HCT116 (cell line): ENCODE results near the gene TTLL11. TPM values are rescaled to one million over a fixed set of nuclear protein-coding genes. Genes with fewer than 3 reads are reported as not detected.

ENCODE experiments used
- ATAC-seq: fragments of 200-7000 bp; cut with Tn5 transposase; 2 replicates; pipeline ENCODE4 v1.9.1; 2020; ENCODE audit warnings: mild to moderate bottlenecking, moderate library complexity
- BruUV-seq: library from RNA; stranded (reverse); fragments of 400-500 nt; replicated peaks from 2 replicates; lab custom pipeline; 2021; lab: Mats Ljungman, UMichigan
- CTCF ChIA-PET: fragments of 300-600 bp; sonication (Branson Sonifier 250); formaldehyde crosslinking; loops from one replicate; lab custom pipeline; 2021; ENCODE audit warnings: antibody characterized with exemption; lab: Charles Lee
- POLR2A ChIA-PET: fragments of 300-600, 350-600 bp; sonication (Branson Sonifier 250); formaldehyde crosslinking; loops from one replicate; lab custom pipeline; 2021; ENCODE audit warnings: antibody characterized with exemption; lab: Charles Lee
- RAD21 ChIA-PET, 2 experiments: fragments of 300-600 bp; sonication (Branson Sonifier 250); formaldehyde crosslinking; loops; one replicate each; lab custom pipeline; 2023; ENCODE audit warnings: low total read pairs in 2 of 2; ENCODE audit not compliant: uncharacterized antibody in 2 of 2, unreplicated experiment in 2 of 2, low non-redundant PET in 1 of 2; lab: Charles Lee
- DNase-seq: peaks from one replicate; pipeline ENCODE4 v3.0.0-alpha.2; 2010; ENCODE audit warnings: low read depth, low spot score
- H2AFZ ChIP-seq: fragments of 200-600 bp; shearing (Covaris generic), sonication (generic); 2 replicates; pipeline ENCODE4 v1.6.1; 2017; ENCODE audit warnings: low read depth, mixed run types, mixed read lengths, antibody characterized with exemption, low read length; ENCODE audit not compliant: poor library complexity, severe bottlenecking
- H3K27ac ChIP-seq: 2 replicates; pipeline ENCODE4 v1.5.1; 2012; ENCODE audit warnings: low read depth, low read length
- H3K27me3 ChIP-seq: fragments of 200-600 bp; sonication (generic); 2 replicates; pipeline ENCODE4 v1.6.1; 2016; ENCODE audit warnings: mixed run types, low read length, mixed read lengths; ENCODE audit not compliant: insufficient read depth
- H3K36me3 ChIP-seq, 2 experiments: fragments of 200-500 bp in 1 of 2; fragments of 200-600 bp in 1 of 2; sonication (Bioruptor generic) in 1 of 2; sonication (generic) in 1 of 2; 2 replicates each; pipeline versions ENCODE4 v1.5.1 to v1.6.1; 2014 to 2016; ENCODE audit warnings: low read length in 2 of 2, inconsistent platforms in 1 of 2, mixed read lengths in 1 of 2, mixed run types in 1 of 2; ENCODE audit not compliant: insufficient read depth in 2 of 2, control insufficient read depth in 1 of 2
- H3K4me1 ChIP-seq, 2 experiments: fragments of 200-600 bp in 1 of 2; sonication (generic) in 1 of 2; 2 replicates each; pipeline versions ENCODE4 v1.5.1 to v1.6.1; 2012 to 2017; ENCODE audit warnings: low read length in 2 of 2, inconsistent platforms in 1 of 2, mild to moderate bottlenecking in 1 of 2, mixed read lengths in 1 of 2, mixed run types in 1 of 2, moderate library complexity in 1 of 2; ENCODE audit not compliant: insufficient read depth in 2 of 2, control insufficient read depth in 1 of 2
- H3K4me2 ChIP-seq: fragments of 200-600 bp; sonication (generic); 2 replicates; pipeline ENCODE4 v1.6.1; 2017; ENCODE audit warnings: mixed run types, low read length, mixed read lengths
- H3K4me3 ChIP-seq, 2 experiments: fragments of 200-600 bp in 1 of 2; sonication (generic) in 1 of 2; replicated peaks in 1 of 2; 2 replicates each; pipeline ENCODE4 v1.5.1; 2011 to 2016; ENCODE audit warnings: low read length in 2 of 2, control low read depth in 1 of 2, low read depth in 1 of 2, mild to moderate bottlenecking in 1 of 2, mixed read lengths in 1 of 2, mixed run types in 1 of 2
- H3K79me2 ChIP-seq: fragments of 200-600 bp; sonication (generic); 2 replicates; pipeline ENCODE4 v1.6.1; 2017; ENCODE audit warnings: mild to moderate bottlenecking, mixed run types, low read length, moderate library complexity, mixed read lengths; ENCODE audit not compliant: insufficient read depth
- H3K9ac ChIP-seq: fragments of 200-600 bp; sonication (generic); 2 replicates; pipeline ENCODE4 v1.6.1; 2016; ENCODE audit warnings: low read length, mixed read lengths
- H3K9me2 ChIP-seq: fragments of 200-600 bp; sonication (generic), shearing (Covaris generic); 2 replicates; pipeline ENCODE4 v1.6.1; 2017; ENCODE audit warnings: mixed run types, mild to moderate bottlenecking, moderate library complexity; ENCODE audit not compliant: insufficient read depth
- H3K9me3 ChIP-seq, 2 experiments: fragments of 200-500 bp in 1 of 2; fragments of 200-600 bp in 1 of 2; sonication (Bioruptor generic) in 1 of 2; sonication (generic) in 1 of 2; 2 replicates each; pipeline ENCODE4 v1.6.1; 2014 to 2017; ENCODE audit warnings: low read length in 2 of 2, mixed read lengths in 2 of 2, inconsistent platforms in 1 of 2, low read depth in 1 of 2, mild to moderate bottlenecking in 1 of 2, mixed run types in 1 of 2, moderate library complexity in 1 of 2; ENCODE audit not compliant: control insufficient read depth in 1 of 2, insufficient read depth in 1 of 2
- H4K20me1 ChIP-seq: fragments of 200-600 bp; sonication (generic), shearing (Covaris generic); 2 replicates; pipeline ENCODE4 v1.6.1; 2017; ENCODE audit warnings: mixed run types, mild to moderate bottlenecking, moderate library complexity; ENCODE audit not compliant: insufficient read depth
- CBX3 ChIP-seq: IDR thresholded peaks from 2 replicates; pipeline ENCODE4 v1.6.1; 2012; ENCODE audit warnings: low read depth
- EGR1 ChIP-seq: IDR thresholded peaks from 2 replicates; pipeline ENCODE4 v1.6.1; 2012; ENCODE audit warnings: low read depth
- ELF1 ChIP-seq: IDR thresholded peaks from 2 replicates; pipeline ENCODE4 v1.6.1; 2012; ENCODE audit warnings: low read depth, borderline replicate concordance
- EZH2phosphoT487 ChIP-seq: fragments of 200-600 bp; IDR thresholded peaks from 2 replicates; pipeline ENCODE4 v1.6.1; 2018; ENCODE audit warnings: antibody characterized with exemption, borderline replicate concordance
- FOSL1 ChIP-seq: IDR thresholded peaks from 2 replicates; pipeline ENCODE4 v1.6.1; 2012; ENCODE audit warnings: low read depth
- JUND ChIP-seq: IDR thresholded peaks from 2 replicates; pipeline ENCODE4 v1.6.1; 2012
- POLR2A ChIP-seq: IDR thresholded peaks from 2 replicates; pipeline ENCODE4 v1.7.0; 2011; ENCODE audit warnings: borderline replicate concordance; ENCODE audit not compliant: insufficient read depth, insufficient read length; ENCODE audit errors: extremely low read depth
- POLR2AphosphoS5 ChIP-seq: IDR thresholded peaks from 2 replicates; pipeline ENCODE4 v1.6.1; 2011; ENCODE audit warnings: mild to moderate bottlenecking, low read depth, low read length, moderate library complexity
- TCF7L2 ChIP-seq: IDR thresholded peaks from 2 replicates; pipeline ENCODE4 v1.7.0; 2011; ENCODE audit warnings: borderline replicate concordance, inconsistent platforms; ENCODE audit not compliant: insufficient read depth, insufficient read length; ENCODE audit errors: extremely low read depth
- ZNF274 ChIP-seq: fragments of 200-500 bp; sonication (Bioruptor generic); IDR thresholded peaks from 2 replicates; pipeline ENCODE4 v1.6.1; 2014; ENCODE audit warnings: mild to moderate bottlenecking, low read depth, low read length, inconsistent platforms
- intact Hi-C: fragments of 100-400 bp; cut with micrococcal nuclease; formaldehyde crosslinking; loops from 2 replicates; pipeline ENCODE4 v1.10.0; 2022
- total RNA-seq: library from RNA; stranded (reverse); gene quantifications from one replicate; pipeline ENCODE4 v1.2.1, GENCODE V29; 2021; ENCODE audit not compliant: unreplicated experiment
- TF ChIP-seq, protein P1 (sequence below): IDR thresholded peaks from 2 replicates; pipeline ENCODE4 v1.6.1; 2012
- TF ChIP-seq, protein P2 (sequence below): IDR thresholded peaks from 2 replicates; pipeline ENCODE4 v1.6.1; 2011; ENCODE audit warnings: mild to moderate bottlenecking, low read length, moderate library complexity; ENCODE audit not compliant: insufficient replicate concordance; ENCODE audit errors: extremely low read depth
- TF ChIP-seq, protein P3 (sequence below): IDR thresholded peaks from 2 replicates; pipeline ENCODE4 v1.6.1; 2012; ENCODE audit warnings: low read depth

Gene TTLL11
- total RNA-seq, 1 experiment from 2014 or later: 2.2 TPM

DNA sequence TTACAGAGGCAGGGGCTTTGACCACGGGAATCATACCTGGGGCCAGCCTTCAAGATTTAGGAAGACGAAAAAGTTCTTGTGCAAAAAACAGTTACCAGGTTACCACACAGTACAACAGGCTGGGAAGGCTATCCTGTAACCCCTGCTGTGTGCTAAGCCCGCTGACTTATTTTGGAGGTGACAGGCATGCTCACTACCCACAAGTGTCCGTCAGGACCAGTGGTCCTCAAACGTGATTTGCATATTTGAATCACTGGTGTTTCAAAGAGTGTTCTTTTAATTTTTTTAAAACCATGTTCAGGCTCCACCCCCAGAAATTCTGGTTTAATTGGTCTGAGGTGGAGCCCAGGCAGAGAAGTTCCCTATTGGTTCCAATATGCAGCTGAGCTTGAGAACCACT lies 146.6 kb downstream of the TTLL11 start:
- H3K36me3 ChIP-seq: no peaks in the 10 kb centered on the region
- no peak overlapping the region for H3K9ac ChIP-seq
- TF ChIP-seq ELF1 (no peak), CBX3 (no peak), POLR2A (no peak), JUND (no peak), POLR2AphosphoS5 (no peak)
- TF ChIP-seq, protein P1, sequence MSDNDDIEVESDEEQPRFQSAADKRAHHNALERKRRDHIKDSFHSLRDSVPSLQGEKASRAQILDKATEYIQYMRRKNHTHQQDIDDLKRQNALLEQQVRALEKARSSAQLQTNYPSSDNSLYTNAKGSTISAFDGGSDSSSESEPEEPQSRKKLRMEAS: no peak
- TF ChIP-seq, all 23 proteins: peak for 0
- DNase-seq (no peak), ATAC-seq (no peak)
- no peak overlapping the region for H3K27ac ChIP-seq
- no peak overlapping the region for H3K4me2 ChIP-seq
- BruUV-seq: no TSS peak
- ChIA-PET RAD21 (no interaction called here), CTCF (no interaction called here), POLR2A (no interaction called here)
- peaks cover 2 to 7% of the 10 kb centered on the region in 2 experiments; a peak in 1 of 4 replicates for H3K4me1 ChIP-seq
- H3K4me3 ChIP-seq: no peak overlapping the region
- no peaks in the 10 kb centered on the region for H3K9me3 ChIP-seq
- intact Hi-C loops: no loop called here
- H2AFZ ChIP-seq: no peak overlapping the region
- H3K79me2 ChIP-seq: no peaks in the 10 kb centered on the region
- no peaks in the 10 kb centered on the region for H3K9me2 ChIP-seq
- 0 out of 2 replicates have a peak, but pooled peaks cover 4% of the 10 kb centered on the region for H3K27me3 ChIP-seq
- H4K20me1 ChIP-seq: no peaks in the 10 kb centered on the region

DNA sequence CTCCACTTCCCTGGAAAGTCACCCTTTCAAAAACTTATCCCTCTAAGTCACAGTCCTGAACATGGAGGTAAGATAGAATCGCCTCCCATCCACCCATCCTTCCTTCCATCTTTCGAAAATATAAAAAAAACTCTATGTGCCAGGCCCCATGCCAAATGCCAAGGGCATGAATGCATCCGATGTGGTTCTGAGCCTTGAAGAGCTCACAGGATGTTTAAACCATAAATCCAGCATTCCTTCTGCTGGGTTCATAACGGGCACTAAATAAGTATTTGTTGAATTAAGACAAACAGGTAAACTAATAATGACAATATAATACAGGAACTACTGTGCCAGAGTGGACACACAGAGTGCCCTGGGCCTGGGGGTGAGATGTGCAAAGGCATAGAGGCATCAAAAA lies 147.3 kb downstream of the TTLL11 start:
- no peak overlapping the region for H3K27ac ChIP-seq
- no peak overlapping the region for H3K9ac ChIP-seq
- no peaks in the 10 kb centered on the region for H3K36me3 ChIP-seq
- TF ChIP-seq, protein P1: no peak
- TF ChIP-seq JUND: no peak
- TF ChIP-seq, protein P2, sequence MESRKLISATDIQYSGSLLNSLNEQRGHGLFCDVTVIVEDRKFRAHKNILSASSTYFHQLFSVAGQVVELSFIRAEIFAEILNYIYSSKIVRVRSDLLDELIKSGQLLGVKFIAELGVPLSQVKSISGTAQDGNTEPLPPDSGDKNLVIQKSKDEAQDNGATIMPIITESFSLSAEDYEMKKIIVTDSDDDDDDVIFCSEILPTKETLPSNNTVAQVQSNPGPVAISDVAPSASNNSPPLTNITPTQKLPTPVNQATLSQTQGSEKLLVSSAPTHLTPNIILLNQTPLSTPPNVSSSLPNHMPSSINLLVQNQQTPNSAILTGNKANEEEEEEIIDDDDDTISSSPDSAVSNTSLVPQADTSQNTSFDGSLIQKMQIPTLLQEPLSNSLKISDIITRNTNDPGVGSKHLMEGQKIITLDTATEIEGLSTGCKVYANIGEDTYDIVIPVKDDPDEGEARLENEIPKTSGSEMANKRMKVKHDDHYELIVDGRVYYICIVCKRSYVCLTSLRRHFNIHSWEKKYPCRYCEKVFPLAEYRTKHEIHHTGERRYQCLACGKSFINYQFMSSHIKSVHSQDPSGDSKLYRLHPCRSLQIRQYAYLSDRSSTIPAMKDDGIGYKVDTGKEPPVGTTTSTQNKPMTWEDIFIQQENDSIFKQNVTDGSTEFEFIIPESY: no peak
- TF ChIP-seq TCF7L2: no peak
- TF ChIP-seq POLR2AphosphoS5: no peak
- TF ChIP-seq ZNF274: no peak
- no peak for TF ChIP-seq EZH2phosphoT487
- TF ChIP-seq, protein P3, sequence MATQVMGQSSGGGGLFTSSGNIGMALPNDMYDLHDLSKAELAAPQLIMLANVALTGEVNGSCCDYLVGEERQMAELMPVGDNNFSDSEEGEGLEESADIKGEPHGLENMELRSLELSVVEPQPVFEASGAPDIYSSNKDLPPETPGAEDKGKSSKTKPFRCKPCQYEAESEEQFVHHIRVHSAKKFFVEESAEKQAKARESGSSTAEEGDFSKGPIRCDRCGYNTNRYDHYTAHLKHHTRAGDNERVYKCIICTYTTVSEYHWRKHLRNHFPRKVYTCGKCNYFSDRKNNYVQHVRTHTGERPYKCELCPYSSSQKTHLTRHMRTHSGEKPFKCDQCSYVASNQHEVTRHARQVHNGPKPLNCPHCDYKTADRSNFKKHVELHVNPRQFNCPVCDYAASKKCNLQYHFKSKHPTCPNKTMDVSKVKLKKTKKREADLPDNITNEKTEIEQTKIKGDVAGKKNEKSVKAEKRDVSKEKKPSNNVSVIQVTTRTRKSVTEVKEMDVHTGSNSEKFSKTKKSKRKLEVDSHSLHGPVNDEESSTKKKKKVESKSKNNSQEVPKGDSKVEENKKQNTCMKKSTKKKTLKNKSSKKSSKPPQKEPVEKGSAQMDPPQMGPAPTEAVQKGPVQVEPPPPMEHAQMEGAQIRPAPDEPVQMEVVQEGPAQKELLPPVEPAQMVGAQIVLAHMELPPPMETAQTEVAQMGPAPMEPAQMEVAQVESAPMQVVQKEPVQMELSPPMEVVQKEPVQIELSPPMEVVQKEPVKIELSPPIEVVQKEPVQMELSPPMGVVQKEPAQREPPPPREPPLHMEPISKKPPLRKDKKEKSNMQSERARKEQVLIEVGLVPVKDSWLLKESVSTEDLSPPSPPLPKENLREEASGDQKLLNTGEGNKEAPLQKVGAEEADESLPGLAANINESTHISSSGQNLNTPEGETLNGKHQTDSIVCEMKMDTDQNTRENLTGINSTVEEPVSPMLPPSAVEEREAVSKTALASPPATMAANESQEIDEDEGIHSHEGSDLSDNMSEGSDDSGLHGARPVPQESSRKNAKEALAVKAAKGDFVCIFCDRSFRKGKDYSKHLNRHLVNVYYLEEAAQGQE: no peak
- TF ChIP-seq POLR2A: no peak
- no peak for TF ChIP-seq FOSL1
- no peak for TF ChIP-seq EGR1
- H3K79me2 ChIP-seq: no peaks in the 10 kb centered on the region
- no peak for DNase-seq
- H3K27me3 ChIP-seq: 0 out of 2 replicates have a peak, but pooled peaks cover 4% of the 10 kb centered on the region
- no TSS peak for BruUV-seq
- CTCF ChIA-PET: no interaction called here
- no peak overlapping the region for H3K4me2 ChIP-seq
- H3K9me2 ChIP-seq: no peaks in the 10 kb centered on the region
- no peaks in the 10 kb centered on the region for H3K9me3 ChIP-seq
- no peak for ATAC-seq
- no peak overlapping the region for H2AFZ ChIP-seq
- RAD21 ChIA-PET: no interaction called here
- POLR2A ChIA-PET: no interaction called here
- H4K20me1 ChIP-seq: no peaks in the 10 kb centered on the region
- H3K4me3 ChIP-seq: no peak overlapping the region
- intact Hi-C loops: no loop called here
- H3K4me1 ChIP-seq: peaks cover 2 to 7% of the 10 kb centered on the region in 2 experiments; a peak in 1 of 4 replicates
